ENCODE data around the gene PASK.

Gene PASK

DNA sequence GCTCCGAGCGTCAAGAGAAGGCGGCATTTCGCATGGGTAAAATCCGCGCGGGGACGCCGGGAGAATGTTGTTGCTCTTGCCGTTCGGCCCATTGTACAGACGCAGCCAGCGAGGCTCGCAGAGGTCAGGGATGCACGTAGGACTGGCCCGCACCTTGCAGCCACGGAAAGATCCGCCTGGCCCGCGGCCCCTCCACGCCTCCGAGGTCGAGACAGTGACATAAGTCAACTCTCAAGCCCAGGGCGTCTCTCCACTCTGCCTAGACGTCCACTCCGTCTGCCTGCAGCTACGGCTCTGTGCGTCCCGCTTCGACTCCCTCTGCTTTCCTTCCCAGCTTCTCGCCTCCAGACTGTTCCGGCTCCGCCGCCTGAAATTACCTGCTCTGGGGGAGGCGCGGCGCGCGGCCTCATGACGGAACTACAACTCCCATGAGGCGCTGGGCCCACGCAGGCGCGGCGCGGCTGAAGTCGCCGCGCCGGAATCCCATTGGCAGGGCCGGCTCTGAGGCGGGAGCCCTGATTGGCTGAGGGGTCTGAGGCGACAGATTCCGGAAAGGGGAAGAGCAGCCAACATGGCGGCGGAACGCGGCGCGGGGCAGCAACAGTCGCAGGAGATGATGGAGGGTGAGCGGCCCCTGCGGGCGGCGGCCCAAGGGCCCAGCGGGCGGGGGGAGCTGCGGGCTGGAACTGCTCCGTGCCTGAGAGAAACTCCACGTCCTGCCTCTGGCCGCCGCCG lies 820 bp upstream of the PASK start, which contains the start of gene PPP1R7:
PPP1R7 (plus strand) TSS at position 543 of the 735 bp plus-strand sequence; CDS start at position 572, 29 bp downstream.
- FAIRE-seq (peak; percentile 87), DNase-seq (ENCODE audit: insufficient read length, low spot score) (peak; percentile 99)

DNA sequence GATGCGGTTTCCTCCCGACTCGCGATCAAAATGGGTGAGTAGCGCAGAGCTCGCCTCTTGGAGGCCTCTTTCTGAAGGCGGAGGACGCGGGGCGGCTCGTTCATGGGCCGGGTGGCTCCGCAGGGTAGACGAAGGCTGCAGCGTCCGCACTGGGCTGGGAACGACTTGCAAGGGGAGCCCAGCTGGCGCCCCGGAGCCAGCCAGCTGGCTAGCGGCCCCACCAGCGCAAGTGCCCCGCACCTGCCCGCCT lies 328 bp upstream of the PASK start:
- DNase-seq (ENCODE audit: insufficient read length, low spot score) (no peak), FAIRE-seq (no peak)

DNA sequence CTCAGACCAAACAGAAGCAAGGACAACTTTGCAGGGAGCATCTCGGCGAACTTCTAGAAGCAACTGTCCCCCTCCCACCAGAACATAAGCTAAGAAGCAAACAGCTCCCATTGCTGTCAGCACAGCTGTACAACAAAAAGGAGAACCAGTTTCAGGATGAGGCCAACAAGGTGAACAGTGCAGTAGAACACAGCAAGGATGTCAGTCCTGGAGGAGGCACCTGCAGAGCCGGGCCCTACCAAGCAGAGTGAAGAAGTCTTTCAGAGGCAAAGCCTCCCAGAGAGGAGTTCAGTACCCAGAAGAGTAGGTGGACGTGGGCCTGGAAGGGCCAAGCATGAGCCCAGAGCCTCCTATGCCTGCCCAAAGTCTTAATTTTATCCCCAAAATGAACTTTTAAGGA lies 1.0 kb downstream of the PASK start:
- DNase-seq (ENCODE audit: insufficient read length, low spot score): no peak
- peak; percentile 9 for FAIRE-seq

DNA sequence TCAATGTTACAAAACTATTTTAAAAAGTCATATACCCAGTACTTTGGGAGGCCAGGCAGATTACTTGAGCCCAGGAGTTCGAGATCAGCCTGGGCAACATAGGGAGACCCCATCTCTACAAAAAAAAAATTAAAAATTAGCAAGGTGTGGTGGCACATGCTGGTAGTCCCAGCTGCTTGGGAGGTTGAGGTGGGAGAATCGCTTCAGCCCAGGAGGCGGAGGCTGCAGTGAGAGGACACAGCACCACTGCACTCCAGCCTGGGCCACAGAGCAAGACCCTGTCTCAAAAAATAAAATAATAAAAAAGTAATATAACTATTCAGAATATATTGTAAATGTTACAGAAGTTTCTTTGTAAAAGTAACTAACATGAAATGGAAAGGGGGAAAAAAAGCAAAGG lies 1.9 kb downstream of the PASK start:
- DNase-seq (ENCODE audit: insufficient read length, low spot score) (no peak), FAIRE-seq (no peak)

DNA sequence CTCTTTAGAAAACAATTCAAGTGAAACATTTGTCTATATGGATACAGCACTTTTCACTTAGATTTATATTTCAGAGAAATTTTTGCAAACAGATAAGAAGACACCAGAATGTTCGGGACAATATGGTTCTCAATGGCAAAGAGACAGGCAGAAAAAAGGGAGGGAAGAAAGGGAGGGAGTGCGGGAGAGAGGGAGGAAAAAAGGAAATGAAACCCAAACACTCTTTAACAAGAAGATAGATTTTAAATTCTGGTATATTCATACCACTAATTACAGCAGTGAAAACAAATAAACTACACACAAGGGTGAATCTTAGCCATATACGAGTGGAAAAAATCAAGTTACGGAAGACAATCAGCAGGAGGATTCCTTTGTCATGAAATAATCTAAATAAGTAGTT lies 3.0 kb downstream of the PASK start:
- FAIRE-seq (no peak), DNase-seq (ENCODE audit: insufficient read length, low spot score) (no peak)

DNA sequence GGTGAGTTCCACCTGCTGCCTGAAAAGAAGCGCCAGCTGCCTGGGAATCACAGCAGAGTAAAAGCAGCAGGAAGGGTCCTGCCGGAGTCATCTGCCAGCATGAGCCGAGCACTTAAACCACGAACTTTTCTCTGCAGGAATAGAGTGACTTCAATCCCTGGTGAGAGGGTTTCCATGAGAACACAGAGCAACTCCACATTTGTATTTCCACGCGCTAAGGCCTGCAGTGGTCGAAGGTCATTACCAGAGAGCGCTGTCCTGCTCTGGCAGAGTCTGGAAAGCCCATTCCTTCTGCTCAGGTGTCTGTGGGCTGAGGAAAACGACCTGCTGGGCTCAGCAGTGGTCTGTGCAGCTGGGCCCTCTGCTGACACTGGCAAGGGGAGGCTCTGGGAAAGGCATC lies 6.7 kb downstream of the PASK start:
- FAIRE-seq: no peak
- no peak for DNase-seq (ENCODE audit: insufficient read length, low spot score)

DNA sequence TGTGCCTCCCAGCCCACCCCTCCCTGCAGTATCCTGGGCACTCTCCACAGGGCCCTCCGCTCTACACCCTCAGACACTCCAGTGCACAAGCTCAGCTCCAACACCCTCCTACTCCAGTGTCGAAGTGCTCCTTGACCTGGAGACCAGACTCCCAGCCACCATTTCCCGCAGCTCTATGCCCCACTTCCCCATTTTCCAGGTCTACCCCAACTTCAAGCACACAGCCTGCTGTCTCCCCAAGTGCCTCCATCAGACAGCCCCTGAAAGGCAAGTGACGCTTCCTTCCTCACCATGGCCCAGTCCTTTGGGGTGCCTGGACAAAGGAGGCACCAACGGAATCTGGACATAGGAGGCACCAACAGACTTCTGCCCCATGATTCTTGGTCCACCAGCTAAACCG lies 7.2 kb downstream of the PASK start:
- DNase-seq (ENCODE audit: insufficient read length, low spot score) (no peak), FAIRE-seq (no peak)

- DNase-seq (ENCODE audit: insufficient read length, low spot score): no peak
- no peak for FAIRE-seq
These were observed 8.0 kb downstream of the PASK start for GRCh38 chr2:241141214-241141770.

GRCh38 chr2:241140445-241140840 lies 8.8 kb downstream of the PASK start:
- no peak for DNase-seq (ENCODE audit: insufficient read length, low spot score)

DNA sequence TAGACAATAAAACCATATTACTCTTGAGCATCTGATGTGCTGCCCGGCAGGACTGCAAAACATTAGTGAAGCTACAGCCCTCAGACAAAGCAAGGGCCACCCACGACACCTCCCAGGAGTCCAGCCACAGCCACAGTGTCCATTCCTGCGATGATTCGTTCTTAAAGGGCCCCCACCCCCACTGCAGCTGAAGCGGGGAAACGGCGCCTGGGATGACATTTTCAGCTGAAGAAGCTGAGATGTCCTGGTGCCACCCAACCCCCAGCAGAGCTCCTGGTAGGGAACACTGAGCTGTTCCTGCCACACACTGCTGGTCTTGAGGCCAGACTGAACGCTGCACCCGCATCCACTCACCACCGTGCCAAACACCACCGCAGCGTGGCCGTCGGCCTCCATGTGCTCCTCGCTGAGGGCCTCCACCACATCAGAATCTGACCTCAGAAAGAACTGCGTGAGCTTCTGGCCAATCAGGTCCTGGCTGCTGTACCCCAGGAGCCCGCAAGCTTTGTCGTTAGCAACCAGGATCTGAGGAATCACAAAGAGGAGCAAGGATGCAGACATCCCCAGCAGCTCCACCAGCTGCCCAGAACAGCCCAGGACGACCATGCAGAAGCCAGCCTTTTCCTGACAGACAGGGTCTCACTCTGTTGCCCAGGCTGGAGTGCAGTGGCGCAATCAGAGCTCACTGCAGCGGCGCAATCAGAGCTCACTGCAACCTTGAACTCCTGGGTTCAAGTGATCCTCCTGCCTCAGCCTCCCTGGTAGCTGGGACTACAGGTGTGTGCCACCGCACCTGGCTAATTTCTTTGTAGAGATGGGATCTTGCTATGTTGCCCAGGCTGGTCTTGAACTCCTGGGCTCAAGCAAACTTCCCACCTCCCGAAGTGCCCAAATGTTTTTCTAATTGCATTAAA lies 9.5 kb downstream of the PASK start:
- no peak for DNase-seq (ENCODE audit: insufficient read length, low spot score)
- FAIRE-seq: no peak

More at GRCh38 chr2:241140445-241140840, 8.8 kb downstream of the PASK start:
- FAIRE-seq: no peak

DNA sequence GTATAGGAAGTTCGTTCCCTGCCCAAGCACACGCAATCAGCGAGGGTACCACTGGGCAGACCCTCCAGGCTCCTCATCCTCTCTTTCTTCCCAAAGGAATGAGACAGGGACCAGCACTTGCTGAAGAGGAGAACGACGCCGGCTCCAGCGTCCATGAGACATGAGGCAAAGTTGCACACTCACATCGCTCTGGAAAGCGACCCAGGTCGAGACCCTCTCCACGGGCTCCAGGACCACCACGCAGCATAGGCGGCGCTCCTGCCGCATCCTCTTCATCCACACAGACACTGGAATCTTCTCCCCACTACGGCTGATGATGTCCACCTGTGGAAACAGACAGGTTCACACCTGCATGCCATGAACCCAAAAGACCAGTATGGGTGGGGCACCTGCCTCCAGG lies 10.8 kb downstream of the PASK start:
- FAIRE-seq: no peak
- DNase-seq (ENCODE audit: insufficient read length, low spot score): no peak

DNA sequence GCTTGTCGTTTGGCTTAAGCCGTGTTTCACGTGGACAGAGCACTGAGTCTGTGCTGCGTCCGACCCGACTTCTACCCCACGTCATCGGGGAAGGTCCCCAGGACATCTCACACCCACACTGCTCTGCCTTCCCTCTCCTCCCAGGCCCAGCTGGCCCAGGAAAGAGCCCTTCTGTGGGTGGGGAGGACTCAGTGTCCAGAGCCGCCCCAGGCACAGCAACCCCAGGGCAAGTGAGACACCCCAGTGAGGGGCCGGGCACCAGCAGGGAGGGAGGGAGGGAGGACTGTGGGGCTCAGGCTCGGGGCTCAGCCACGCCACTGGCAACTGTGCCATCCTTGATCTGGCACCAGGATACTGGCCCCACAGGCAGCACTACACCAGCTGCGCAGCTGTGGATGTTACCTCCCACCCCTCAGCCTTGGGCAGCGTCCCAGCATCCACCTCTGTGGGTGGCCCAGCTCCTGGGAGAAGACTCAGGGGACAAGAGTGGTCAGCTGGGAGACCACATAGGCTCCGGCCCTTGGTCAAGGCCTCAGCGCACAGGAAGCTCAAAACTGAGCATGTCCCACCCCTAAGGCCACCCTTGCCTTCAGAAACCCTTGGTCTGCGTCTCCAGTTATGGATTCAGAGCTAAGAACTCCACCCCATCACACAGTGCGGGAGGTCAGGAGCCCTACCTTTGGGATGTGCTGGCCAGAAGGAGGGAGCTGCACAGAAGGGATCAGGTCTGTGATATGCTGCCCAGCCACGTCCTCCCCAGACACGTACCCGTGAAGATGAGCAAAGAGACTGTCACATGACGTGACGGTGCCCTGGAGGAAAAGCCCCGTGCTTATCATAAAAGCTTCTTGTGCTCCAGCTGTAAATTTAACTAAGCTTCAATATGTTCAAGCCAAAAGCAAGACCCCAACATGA lies 11.7 kb downstream of the PASK start:
- DNase-seq (ENCODE audit: insufficient read length, low spot score) (no peak), FAIRE-seq (no peak)

DNA sequence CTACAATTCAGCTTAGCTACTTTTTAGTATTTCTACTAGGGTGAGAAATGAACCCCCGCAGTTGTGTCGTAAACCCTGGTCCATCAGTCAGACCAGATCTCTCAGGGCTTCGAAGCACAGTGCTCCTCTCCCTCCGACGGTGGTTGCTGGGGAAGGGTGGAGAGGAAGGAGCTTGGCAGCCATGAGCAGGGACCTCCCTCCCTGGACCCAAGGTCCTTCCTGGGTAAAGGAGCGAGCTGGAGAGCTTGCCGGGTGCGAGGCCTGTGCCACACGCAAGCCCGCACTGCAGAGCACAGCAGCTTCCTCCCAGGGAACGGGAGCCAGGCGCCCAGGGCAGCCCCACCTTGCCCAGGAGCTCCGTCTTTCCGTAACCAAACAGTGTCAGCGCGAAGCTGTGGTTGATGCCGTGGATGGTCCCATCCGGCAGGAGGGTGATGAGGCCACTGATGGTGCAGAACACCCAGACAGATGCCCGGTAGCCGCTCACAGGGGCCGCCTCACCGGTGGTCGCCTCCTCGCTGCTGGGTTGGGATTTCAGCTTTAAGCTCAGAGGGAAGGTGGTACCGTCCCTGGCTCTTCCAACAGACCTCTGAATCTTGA lies 12.5 kb downstream of the PASK start:
- FAIRE-seq: no peak
- DNase-seq (ENCODE audit: insufficient read length, low spot score): no peak

- FAIRE-seq (no peak), DNase-seq (ENCODE audit: insufficient read length, low spot score) (no peak)
These were observed 13.1 kb downstream of the PASK start for GRCh38 chr2:241136191-241136590.

DNA sequence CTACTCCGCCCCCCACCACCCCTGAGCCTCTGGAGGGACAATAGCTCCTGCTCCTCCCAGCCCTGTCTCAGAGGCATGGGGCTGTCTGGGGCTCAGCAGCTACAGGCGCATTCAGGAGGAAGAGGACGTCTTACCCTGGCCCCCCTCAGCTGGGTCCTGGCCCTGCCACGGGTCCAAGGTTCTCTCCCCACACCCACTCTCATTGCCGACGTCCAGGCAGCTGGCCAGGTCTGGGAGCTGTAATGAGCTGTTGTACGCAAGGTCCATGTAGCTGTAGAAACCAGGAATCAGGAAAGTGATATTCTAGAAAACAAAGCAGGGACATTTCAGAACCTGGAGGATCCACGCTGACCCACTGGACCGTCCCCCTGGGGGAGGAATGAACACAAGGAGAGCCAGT lies 13.5 kb downstream of the PASK start:
- no peak for FAIRE-seq
- no peak for DNase-seq (ENCODE audit: insufficient read length, low spot score)

GRCh38 chr2:241134711-241135110 lies 14.6 kb downstream of the PASK start:
- no peak for FAIRE-seq
- DNase-seq (ENCODE audit: insufficient read length, low spot score): no peak

DNA sequence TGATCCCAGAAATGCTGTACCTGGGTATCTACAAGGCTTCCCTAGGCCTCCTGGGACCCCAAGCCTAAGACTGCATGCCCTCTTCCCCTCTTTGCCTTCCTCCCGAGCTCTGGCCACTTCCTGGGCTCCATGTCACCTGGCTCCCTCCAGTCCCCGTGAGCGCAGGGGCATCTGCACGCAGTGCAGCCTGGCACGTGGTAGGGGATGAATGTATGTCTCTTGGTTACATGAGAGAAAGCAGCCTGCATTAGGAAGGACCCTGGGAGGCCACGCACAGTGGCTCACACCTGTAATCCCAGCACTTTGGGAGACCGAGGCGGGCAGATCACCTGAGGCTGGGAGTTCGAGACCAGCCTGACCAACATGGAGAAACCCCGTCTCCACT lies 15.8 kb downstream of the PASK start:
- FAIRE-seq: no peak
- no peak for DNase-seq (ENCODE audit: insufficient read length, low spot score)

DNA sequence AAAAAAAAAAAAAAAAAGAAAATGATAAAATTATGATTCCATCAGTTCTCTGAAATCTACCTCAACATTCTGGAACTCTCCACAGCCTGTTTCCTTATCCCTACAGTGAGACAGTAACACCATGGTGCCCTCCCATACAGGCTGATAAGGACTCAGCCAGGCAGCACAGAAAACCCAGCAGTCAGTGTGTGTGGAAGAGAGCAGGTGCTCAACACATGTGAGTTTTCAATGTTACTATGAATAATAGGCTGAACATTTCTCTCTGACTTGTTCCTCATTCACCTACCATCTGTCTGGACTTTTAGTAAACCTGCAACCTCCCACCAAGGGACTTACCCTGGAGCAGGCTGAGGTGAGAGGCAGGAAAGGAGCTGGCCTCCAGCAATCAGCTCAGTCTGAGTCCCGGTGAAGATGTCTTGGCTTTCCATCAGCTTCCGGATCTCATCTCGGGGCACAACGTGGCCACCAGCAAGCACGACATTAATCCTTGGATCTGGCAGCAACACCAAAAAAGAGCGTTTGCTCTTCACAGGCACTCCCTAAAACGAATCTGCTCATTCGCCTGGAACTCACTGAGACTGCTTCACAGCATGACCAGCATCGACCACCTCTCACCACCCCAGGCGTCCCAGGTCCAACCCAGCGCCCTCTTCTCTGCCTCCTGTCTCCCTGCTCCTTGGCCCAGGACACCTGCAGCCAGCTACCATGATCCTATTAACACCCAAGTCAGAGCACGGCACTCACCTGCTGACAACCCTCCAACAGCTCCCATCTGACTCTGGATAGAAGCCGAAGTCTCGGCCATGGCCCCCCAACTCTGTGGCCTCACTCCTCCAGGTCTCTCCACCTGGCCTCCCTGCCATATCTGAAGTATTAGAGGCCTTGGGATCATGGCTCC lies 16.5 kb downstream of the PASK start:
- FAIRE-seq (no peak), DNase-seq (ENCODE audit: insufficient read length, low spot score) (no peak)

GRCh38 chr2:241131531-241131930 lies 17.7 kb downstream of the PASK start:
- FAIRE-seq (no peak), DNase-seq (ENCODE audit: insufficient read length, low spot score) (no peak)

All from HTR-8/SVneo (cell line).